GM21367 (cell line): ENCODE results near the gene CORO7.

Source experiments
- ATAC-seq: cut with Tn5 transposase; IDR thresholded peaks from one replicate; pipeline ENCODE4 v1.9.1; 2021; ENCODE audit not compliant: unreplicated experiment

The CORO7 gene

GRCh38 chr16:4416200-4417032 is at the start of gene CORO7:
TSS of gene CORO7 (minus strand) at chr16:4416596. CDS start at chr16:4416518, 78 bp downstream.
- ATAC-seq = peak; percentile 51

- ATAC-seq = no peak
Observed at GRCh38 chr16:4463522-4464163, 47.2 kb upstream of the CORO7 start.

GRCh38 chr16:4461250-4462085 is 45.1 kb upstream of the CORO7 start:
- no peak for ATAC-seq

GRCh38 chr16:4460936-4461249 is 44.5 kb upstream of the CORO7 start:
- ATAC-seq = no peak

GRCh38 chr16:4455951-4456350 is 39.6 kb upstream of the CORO7 start:
- no peak for ATAC-seq

GRCh38 chr16:4455081-4455480 is 38.7 kb upstream of the CORO7 start:
- no peak for ATAC-seq

GRCh38 chr16:4454623-4455022 is 38.2 kb upstream of the CORO7 start:
- ATAC-seq = no peak

GRCh38 chr16:4452674-4453073 is 36.3 kb upstream of the CORO7 start:
- no peak for ATAC-seq

- ATAC-seq = no peak
Observed at GRCh38 chr16:4450931-4451519, 34.6 kb upstream of the CORO7 start.

- no peak for ATAC-seq
Observed at GRCh38 chr16:4450430-4450829, 34.0 kb upstream of the CORO7 start.

GRCh38 chr16:4443986-4444385 is 27.6 kb upstream of the CORO7 start:
- ATAC-seq = no peak

- no peak for ATAC-seq
Observed at GRCh38 chr16:4443271-4443670, 26.9 kb upstream of the CORO7 start.

- no peak for ATAC-seq
Observed at GRCh38 chr16:4442371-4442770, 26.0 kb upstream of the CORO7 start.

GRCh38 chr16:4437366-4437765 is 21.0 kb upstream of the CORO7 start:
- no peak for ATAC-seq

GRCh38 chr16:4435337-4436067 is 19.1 kb upstream of the CORO7 start:
- ATAC-seq = no peak

GRCh38 chr16:4433914-4434787 is 17.8 kb upstream of the CORO7 start:
- ATAC-seq = no peak

GRCh38 chr16:4433228-4433627 is 16.8 kb upstream of the CORO7 start:
- ATAC-seq = no peak

- no peak for ATAC-seq
Observed at GRCh38 chr16:4431023-4431422, 14.6 kb upstream of the CORO7 start.

- ATAC-seq = no peak
Observed at GRCh38 chr16:4428500-4428899, 12.1 kb upstream of the CORO7 start.
